ENCODE results near the gene SYT7. TPM values are rescaled to one million over a fixed set of nuclear protein-coding genes. Genes with fewer than 3 reads are reported as not detected.
A peak's percentile ranks its signal among the peaks of the same experiment; 100 is the strongest.

Gene SYT7
- total RNA-seq, 1 donor from 2014 or later: 4.1 TPM

DNA sequence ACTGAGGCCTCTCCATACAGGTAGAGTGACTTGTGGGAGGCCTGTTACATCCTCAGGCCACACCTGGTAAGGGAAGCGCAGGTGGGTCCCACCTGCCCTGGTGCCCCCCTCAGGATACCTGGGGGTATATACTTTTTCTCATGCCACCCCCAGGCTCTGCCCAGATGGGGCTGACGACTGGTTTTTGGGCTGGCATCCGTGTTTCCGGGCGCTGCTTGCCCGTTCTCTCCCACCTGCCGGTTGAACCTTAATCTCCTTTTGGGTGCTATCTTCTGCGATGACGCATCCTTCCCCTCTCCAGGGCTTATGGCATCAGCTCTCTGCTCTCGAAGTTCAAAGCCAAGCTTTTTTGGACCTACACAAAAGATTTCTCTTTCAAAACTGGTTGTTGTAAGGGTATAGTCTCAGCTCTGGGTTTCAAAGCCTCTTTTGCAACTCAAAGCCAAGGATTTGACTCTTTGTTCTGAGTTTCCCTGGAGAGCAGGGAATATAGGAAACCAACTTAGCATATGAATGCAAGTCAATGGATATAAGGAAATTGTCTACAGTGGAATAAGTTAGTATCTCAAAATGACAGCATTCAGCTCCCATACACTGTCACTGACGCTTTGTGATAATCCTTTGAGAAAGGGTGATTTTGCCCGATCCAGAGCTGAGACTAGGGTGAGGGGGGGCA lies 80.9 kb downstream of the SYT7 start:
- Mint-ChIP-seq H3K4me3 (no peak overlapping the region), H3K9me3 (no peaks in the 10 kb centered on the region), H3K36me3 (ENCODE audit: low read depth) (no peaks in the 10 kb centered on the region), H3K4me1 (peaks cover 27% of the 10 kb centered on the region), H3K27ac (ENCODE audit: unreplicated experiment) (peak overlapping the region; percentile 65), H3K27me3 (ENCODE audit: low read depth) (peaks cover 5% of the 10 kb centered on the region)
- TF ChIP-seq, protein P1, sequence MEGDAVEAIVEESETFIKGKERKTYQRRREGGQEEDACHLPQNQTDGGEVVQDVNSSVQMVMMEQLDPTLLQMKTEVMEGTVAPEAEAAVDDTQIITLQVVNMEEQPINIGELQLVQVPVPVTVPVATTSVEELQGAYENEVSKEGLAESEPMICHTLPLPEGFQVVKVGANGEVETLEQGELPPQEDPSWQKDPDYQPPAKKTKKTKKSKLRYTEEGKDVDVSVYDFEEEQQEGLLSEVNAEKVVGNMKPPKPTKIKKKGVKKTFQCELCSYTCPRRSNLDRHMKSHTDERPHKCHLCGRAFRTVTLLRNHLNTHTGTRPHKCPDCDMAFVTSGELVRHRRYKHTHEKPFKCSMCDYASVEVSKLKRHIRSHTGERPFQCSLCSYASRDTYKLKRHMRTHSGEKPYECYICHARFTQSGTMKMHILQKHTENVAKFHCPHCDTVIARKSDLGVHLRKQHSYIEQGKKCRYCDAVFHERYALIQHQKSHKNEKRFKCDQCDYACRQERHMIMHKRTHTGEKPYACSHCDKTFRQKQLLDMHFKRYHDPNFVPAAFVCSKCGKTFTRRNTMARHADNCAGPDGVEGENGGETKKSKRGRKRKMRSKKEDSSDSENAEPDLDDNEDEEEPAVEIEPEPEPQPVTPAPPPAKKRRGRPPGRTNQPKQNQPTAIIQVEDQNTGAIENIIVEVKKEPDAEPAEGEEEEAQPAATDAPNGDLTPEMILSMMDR (conservative IDR thresholded peaks at IDR 0.05): no peak
- no peak for DNase-seq (ENCODE audit: low read depth, low spot score)

DNA sequence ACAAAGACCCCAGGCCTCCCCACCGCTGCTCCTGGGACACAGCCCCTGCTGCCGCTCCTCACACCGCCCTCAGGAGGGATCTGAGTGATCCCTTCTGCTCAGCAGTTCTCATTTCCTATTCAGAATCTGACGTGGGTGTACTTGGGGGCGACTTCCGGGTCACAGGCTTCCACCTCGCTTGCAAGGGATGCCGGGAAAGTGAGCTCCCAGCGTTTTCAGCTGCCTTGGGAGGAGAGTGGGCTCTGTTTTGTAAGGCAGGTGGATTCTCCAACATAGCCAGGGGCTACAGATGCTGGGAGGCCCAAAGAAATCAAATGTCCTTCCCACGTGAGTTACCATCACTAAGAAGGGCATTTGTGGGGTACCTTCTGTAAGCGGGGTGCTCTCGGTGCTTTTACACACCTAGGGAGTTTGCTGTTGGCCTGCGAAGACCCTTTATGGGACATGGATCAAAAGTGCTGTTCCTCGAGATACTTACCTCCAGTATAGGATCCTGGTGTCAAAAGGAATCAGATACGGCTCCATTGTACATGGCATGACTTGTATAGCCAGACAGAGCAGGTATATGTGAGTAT lies 82.0 kb downstream of the SYT7 start:
- peaks cover 29% of the 10 kb centered on the region for H3K4me1 Mint-ChIP-seq
- H3K4me3 Mint-ChIP-seq: no peak overlapping the region
- no peaks in the 10 kb centered on the region for H3K9me3 Mint-ChIP-seq
- no peaks in the 10 kb centered on the region for H3K36me3 Mint-ChIP-seq (ENCODE audit: low read depth)
- H3K27ac Mint-ChIP-seq (ENCODE audit: unreplicated experiment): no peak overlapping the region
- TF ChIP-seq, protein P1 (conservative IDR thresholded peaks at IDR 0.05): no peak
- H3K27me3 Mint-ChIP-seq (ENCODE audit: low read depth): peaks cover 2% of the 10 kb centered on the region
- no peak for DNase-seq (ENCODE audit: low read depth, low spot score)

DNA sequence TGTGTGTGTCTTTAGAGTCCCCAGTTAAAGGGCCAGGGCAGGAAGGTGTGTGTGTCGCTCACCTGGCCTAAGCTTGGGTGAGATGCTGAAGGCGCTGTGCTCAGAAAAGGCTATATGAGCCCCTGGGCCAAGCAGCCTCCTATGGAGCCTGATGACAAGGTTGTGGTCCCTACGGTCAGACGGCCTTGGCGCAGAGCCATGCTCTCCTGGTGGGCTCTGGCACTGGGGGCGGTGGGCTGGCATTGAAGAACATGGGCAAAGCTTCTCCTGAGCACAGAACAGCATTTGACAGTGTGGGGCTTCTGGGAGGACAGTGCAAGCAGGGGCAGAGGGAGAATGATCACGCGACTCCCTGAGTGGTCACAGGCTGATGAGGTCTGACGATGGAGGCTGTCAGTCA lies 83.0 kb downstream of the SYT7 start:
- no peak for DNase-seq (ENCODE audit: low read depth, low spot score)
- TF ChIP-seq, protein P1 (conservative IDR thresholded peaks at IDR 0.05): no peak
- Mint-ChIP-seq H3K27ac (ENCODE audit: unreplicated experiment) (no peak overlapping the region), H3K36me3 (ENCODE audit: low read depth) (no peaks in the 10 kb centered on the region), H3K4me3 (no peak overlapping the region), H3K9me3 (no peaks in the 10 kb centered on the region), H3K4me1 (peaks cover 30% of the 10 kb centered on the region), H3K27me3 (ENCODE audit: low read depth) (no peaks in the 10 kb centered on the region)

DNA sequence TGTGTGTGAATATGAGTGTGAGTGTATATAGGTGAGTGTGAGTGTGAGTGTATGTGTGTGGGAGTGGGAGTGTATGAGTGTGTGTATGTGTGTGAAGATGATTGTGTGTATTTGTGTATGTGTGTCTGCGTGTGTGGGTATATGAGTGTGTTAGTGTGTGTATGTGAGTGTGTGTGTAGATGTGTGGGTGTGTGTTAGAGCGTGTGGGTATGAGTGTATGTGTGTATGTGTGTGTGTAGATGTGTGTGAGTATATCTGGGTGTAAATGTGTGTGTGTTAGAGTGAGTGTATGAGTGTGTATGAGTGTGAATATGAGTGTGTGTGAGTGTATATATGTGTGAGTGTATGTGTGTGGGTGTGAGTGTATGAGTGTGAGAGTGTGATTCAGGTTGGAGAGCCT lies 83.4 kb downstream of the SYT7 start:
- H3K36me3 Mint-ChIP-seq (ENCODE audit: low read depth): no peaks in the 10 kb centered on the region
- TF ChIP-seq, protein P1 (conservative IDR thresholded peaks at IDR 0.05): no peak
- H3K27me3 Mint-ChIP-seq (ENCODE audit: low read depth): no peaks in the 10 kb centered on the region
- DNase-seq (ENCODE audit: low read depth, low spot score): no peak
- no peak overlapping the region for H3K4me3 Mint-ChIP-seq
- no peaks in the 10 kb centered on the region for H3K9me3 Mint-ChIP-seq
- peaks cover 30% of the 10 kb centered on the region for H3K4me1 Mint-ChIP-seq
- H3K27ac Mint-ChIP-seq (ENCODE audit: unreplicated experiment): no peak overlapping the region

DNA sequence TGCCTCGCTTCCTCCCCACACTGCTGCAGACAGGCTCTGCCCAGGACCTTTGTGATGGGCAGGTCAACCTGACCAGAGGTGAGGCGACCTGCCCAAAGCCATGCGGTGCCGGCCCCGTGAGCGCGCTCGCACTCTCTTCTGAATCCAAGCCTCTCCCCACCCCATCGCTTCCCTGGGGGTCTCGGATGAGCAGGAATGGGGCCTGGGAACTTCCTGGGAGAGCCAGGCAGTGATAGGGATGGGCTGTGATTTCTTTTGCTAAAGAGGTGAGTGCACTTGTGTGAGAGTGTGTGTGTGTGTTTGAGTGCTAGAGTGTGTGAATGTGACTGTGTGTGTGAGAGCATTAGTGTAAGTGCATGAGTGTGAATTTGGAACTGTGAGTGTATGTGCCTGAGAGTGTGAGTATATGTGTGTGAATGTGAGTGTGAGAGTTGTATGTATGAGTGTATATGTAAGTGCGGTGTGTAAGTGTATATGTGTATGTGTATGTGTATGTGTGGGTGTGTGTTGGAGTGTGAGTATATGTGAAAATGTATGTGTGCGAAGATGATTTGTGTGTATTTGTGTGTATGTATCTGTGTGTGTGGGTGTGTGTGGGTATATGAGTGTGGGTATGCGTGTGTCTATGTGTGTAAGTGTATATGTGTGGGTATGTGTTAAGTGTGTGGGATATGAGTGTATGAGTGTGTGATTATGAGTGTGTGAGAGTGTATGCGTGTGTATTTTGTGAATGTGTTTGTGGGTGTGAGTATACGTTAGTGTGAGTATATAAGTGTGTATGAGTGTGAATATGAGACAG lies 84.1 kb downstream of the SYT7 start:
- H3K27ac Mint-ChIP-seq (ENCODE audit: unreplicated experiment): no peak overlapping the region
- no peak for DNase-seq (ENCODE audit: low read depth, low spot score)
- H3K4me1 Mint-ChIP-seq: peaks cover 32% of the 10 kb centered on the region
- no peak overlapping the region for H3K4me3 Mint-ChIP-seq
- no peaks in the 10 kb centered on the region for H3K36me3 Mint-ChIP-seq (ENCODE audit: low read depth)
- TF ChIP-seq, protein P1 (conservative IDR thresholded peaks at IDR 0.05): no peak
- no peaks in the 10 kb centered on the region for H3K27me3 Mint-ChIP-seq (ENCODE audit: low read depth)
- no peaks in the 10 kb centered on the region for H3K9me3 Mint-ChIP-seq
